GM18526 (cell line): Measurements from ENCODE around the gene FPR2.

Experiments
- POLR2A ChIP-seq: IDR thresholded peaks from 3 replicates; pipeline ENCODE4 v1.6.1; 2011; ENCODE audit not compliant: insufficient read length; ENCODE audit errors: extremely low read depth

FPR2 gene

DNA sequence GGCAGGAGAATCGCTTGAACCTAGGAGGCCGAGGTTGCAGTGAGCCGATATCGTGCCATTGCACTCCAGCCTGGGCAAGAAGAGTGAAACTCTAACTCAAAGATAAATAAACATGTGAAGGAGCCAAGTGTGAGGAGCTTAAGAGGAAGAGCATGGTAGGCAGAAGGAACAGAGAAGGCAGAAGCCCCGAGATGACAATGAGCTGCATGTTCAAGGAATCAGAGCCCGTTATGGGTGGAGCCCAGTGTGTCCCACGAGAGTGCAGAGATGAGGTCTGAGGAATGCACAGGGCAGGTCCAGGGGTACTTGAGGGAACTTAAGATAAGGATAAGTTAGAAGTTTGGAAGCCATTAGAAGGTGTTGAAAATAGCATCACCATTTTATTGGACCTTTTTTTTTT, 716 bp downstream of the FPR2 start:
- TF ChIP-seq POLR2A = no peak

- no peak for TF ChIP-seq POLR2A
Observed at GRCh38 chr19:51765086-51765485, 4.1 kb downstream of the FPR2 start.

- no peak for TF ChIP-seq POLR2A
Observed at GRCh38 chr19:51766461-51766860, 5.5 kb downstream of the FPR2 start.

- TF ChIP-seq POLR2A = no peak
Observed at GRCh38 chr19:51771376-51772130, 10.6 kb downstream of the FPR2 start.

DNA sequence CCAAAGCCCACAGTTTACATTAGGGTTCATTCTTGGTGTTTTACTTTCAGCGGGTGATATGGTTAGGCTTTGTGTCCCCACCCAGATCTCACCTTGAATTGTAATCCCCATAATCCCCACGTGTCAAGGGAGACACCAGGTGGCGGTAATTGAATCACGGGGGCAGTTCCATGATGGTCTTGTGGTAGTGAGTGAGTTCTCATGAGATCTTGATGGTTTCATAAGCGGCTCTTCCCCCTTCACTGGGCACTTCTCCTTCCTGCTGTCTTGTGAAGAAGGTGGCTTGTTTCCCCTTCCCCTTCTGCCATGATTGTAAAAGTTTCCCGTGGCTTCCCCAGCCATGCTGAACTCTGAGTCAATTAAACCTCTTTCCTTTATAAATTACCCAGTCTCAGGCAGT, 12.0 kb downstream of the FPR2 start:
- no peak for TF ChIP-seq POLR2A

GRCh38 chr19:51777570-51778462, 16.8 kb downstream of the FPR2 start:
- no peak for TF ChIP-seq POLR2A

DNA sequence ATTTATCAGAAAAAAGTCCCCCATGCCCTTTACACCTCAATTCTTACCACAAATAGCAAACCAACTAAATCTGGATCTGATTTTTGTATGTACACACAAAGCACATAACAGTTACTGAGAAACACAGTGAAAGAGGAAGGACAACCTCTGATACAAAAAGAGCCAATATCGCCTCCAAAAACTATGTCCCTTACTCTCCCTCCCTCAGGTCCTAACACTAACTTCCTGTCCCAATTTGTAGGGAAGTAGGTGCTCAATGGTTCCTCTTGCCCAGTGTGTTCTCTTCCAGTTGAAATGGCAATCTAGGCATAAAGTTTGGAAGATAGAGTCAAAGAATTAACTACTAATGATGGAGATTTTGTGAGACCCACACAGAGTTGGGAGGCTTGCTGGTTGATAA, 18.2 kb downstream of the FPR2 start:
- TF ChIP-seq POLR2A = no peak

- no peak for TF ChIP-seq POLR2A
Observed at GRCh38 chr19:51779703-51780102, 18.7 kb downstream of the FPR2 start.

DNA sequence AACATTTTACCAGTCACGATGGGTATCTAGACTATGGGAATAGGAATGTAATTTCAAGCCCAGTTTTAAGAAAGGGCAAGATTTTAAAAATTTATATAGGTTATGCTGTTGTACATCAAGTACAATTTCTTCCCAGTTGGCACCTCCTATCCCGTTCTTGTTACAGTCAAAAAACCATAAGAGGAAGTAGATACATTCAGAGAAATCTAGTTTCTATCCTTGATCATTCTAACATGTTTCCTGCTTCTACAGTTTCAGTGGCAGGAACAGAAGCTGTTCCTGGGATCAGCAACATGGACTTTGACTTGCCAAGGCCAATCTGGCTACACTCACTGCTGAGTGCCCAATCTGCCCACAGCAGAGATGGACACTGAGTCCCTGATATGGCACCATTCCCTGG, 19.3 kb downstream of the FPR2 start:
- TF ChIP-seq POLR2A = no peak

- TF ChIP-seq POLR2A = no peak
Observed at GRCh38 chr19:51781999-51782398, 21.0 kb downstream of the FPR2 start.

- TF ChIP-seq POLR2A = no peak
Observed at GRCh38 chr19:51783372-51783771, 22.4 kb downstream of the FPR2 start.

- TF ChIP-seq POLR2A = no peak
Observed at GRCh38 chr19:51784109-51784785, 23.3 kb downstream of the FPR2 start.

- TF ChIP-seq POLR2A = no peak
Observed at GRCh38 chr19:51784922-51785690, 24.1 kb downstream of the FPR2 start.

DNA sequence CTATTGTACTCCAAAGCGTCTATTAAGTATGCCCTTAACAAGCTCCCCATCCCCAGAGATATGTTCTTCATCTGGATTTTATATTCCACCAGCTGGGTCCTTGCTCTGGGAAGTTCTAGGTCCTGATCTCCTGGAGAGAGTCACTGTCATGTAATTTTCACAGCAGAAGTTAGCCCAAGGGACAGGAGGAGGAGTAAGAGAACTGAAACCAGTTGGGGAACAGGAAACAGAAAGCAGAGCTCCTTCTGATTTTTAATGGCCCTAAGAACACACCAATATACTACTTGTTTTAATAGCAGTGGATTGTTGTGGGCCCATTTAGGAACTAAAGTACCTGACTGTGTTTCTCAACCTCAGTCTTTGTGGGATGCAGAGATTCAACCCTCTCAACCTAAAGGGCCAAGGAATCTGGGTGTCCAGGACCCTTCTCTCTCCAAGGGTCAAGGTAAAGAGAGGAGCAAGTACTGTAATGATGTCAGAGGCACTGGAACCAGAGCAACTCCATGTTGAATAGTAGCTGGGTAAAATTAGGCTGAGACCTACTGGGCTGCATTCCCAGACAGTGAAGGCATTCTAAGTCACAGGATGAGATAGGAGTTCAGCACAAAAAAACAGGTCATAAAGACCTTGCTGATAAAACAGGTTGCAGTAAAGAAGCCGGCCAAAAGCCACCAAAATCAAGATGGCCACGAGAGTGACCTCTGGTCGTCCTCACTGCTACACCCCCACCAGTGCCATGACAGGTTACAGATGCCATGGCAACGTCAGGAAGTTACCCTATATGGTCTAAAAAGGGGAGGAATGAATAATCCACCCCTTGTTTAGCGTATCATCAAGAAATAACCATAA, 25.9 kb downstream of the FPR2 start:
- TF ChIP-seq POLR2A = no peak

- no peak for TF ChIP-seq POLR2A
Observed at GRCh38 chr19:51788029-51788428, 27.0 kb downstream of the FPR2 start.
